DOHH2 (cell line): ENCODE measurements around the gene DBX2.
"Not testable (repeated sequence)": the region's sequence is repeated elsewhere in the genome, so short reads cannot be mapped to it uniquely, and the experiment has no call there.

Source experiments
- CTCF ChIP-seq: fragments of 200-600 bp; sonication (generic); IDR thresholded peaks from one replicate; pipeline ENCODE4 v1.5.1; 2014; ENCODE audit warnings: antibody characterized with exemption, mild to moderate bottlenecking, low read depth, low read length; ENCODE audit not compliant: poor library complexity, severe bottlenecking
- EZH2phosphoT487 ChIP-seq: fragments of 200-600 bp; sonication (generic); IDR thresholded peaks from 2 replicates; pipeline ENCODE4 v1.6.1; 2017; ENCODE audit warnings: borderline replicate concordance, mild to moderate bottlenecking, antibody characterized with exemption, low read length, moderate library complexity, mixed read lengths

GRCh38 chr12:45095417-45095816, 44.5 kb upstream of the DBX2 start:
- not testable (repeated sequence) for TF ChIP-seq CTCF, EZH2phosphoT487
